HG03139 (cell line): ENCODE data around the gene OPTC.
"Not testable (repeated sequence)": the region's sequence is repeated elsewhere in the genome, so short reads cannot be mapped to it uniquely, and the experiment has no call there.

Experiments used
- ATAC-seq: cut with Tn5 transposase; IDR thresholded peaks from one replicate; pipeline ENCODE4 v1.9.1; 2021; ENCODE audit not compliant: unreplicated experiment

Gene OPTC, protein sequence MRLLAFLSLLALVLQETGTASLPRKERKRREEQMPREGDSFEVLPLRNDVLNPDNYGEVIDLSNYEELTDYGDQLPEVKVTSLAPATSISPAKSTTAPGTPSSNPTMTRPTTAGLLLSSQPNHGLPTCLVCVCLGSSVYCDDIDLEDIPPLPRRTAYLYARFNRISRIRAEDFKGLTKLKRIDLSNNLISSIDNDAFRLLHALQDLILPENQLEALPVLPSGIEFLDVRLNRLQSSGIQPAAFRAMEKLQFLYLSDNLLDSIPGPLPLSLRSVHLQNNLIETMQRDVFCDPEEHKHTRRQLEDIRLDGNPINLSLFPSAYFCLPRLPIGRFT

DNA sequence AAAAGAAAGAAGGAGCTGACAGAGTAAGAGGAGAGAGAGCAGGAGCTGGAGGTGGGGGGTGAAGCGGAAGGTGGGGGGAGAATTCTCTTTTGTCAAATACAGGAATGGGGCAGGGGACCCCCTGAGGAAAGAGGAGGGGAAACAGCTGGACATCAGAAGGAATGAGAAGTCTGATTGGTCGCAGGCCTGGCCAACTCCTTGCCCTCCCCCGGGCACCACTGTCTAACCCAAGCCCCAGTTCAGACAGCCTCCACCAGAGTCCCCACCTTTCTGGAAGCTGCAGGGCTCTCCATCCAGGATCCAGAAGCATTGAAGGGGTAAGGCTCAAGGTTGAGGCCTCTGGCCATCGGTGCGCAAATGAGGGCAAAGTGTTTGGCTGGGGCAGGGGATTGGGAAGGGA is at the start of gene OPTC:
OPTC (plus strand) TSS at position 253 of the 400 bp plus-strand sequence. CDS start 1,853 bp downstream, outside the sequence.
- ATAC-seq, result no peak

GRCh38 chr1:203444171-203444576 is 49.8 kb upstream of the OPTC start:
- no peak for ATAC-seq

DNA sequence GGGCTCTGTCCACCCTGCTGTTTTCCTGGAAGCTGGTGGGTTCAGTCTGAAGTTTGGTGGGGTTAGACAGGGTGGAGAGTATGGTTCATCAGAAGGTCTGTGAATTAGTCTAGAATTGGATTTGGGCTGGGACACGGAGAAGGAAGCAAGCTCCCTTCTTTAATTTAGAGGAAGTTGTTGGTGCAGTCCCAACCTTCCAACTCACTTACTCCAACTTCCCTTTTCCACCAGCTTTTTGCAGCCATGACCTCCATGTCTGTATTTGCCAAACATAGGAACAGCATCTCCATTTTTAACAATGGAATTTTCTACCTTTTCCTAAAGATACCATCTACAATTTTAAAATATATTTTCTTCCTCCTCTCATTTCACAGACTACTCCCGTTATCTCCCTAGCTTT is 46.8 kb upstream of the OPTC start:
- no peak for ATAC-seq

DNA sequence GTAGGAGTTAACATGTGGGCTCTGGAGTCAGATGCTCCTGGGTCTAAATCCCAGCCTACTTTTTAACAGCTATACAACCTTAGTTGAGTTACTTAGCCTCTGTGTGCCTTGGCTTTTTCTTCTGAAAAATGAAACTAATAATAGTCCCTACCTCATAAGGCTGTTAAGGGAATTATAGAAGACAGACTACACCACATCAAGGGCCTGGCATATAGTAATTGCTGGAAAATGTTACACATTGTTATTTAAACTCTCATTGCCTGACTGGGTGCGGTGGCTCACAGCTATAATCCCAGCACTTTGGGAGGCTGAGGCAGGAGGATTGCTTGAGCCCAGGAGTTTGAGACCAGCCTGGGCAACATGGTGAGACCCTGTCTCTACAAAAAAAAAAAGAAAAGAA is 46.4 kb upstream of the OPTC start:
- not testable (repeated sequence) for ATAC-seq

GRCh38 chr1:203448521-203449061 is 45.4 kb upstream of the OPTC start:
- ATAC-seq, result no peak

GRCh38 chr1:203450001-203450400 is 44.0 kb upstream of the OPTC start:
- ATAC-seq, result no peak

DNA sequence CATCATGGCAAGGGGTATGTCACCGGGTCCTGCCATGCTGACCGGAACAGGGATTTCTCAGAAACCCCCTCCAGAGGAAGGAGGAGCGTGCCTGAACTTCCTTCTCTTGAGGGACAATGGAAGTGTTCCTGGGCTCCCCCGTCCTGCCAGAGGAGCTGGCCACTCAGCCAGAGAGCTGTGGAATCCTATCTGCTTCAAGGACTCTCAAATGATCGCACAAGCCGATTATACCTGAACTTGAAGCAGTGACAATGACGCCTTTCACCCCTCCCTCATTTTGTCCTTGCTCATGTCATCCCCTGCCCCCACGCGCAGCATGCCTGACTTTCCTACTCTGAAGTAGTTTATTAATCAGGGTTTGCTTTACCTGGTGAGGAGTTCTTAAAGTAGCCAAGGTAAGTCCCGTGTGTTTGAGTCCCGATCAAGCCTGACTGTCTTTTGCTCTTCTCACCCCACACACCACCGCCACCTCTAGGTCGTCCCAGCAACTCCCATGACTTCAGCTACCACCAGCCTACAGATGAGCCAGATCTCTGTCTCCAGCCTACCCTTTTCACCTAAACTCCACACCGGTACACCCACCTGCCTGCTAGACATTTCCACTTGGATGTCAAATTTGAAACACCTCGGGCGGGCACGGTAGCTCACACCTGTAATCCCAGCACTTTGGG is 43.3 kb upstream of the OPTC start:
- no peak for ATAC-seq

DNA sequence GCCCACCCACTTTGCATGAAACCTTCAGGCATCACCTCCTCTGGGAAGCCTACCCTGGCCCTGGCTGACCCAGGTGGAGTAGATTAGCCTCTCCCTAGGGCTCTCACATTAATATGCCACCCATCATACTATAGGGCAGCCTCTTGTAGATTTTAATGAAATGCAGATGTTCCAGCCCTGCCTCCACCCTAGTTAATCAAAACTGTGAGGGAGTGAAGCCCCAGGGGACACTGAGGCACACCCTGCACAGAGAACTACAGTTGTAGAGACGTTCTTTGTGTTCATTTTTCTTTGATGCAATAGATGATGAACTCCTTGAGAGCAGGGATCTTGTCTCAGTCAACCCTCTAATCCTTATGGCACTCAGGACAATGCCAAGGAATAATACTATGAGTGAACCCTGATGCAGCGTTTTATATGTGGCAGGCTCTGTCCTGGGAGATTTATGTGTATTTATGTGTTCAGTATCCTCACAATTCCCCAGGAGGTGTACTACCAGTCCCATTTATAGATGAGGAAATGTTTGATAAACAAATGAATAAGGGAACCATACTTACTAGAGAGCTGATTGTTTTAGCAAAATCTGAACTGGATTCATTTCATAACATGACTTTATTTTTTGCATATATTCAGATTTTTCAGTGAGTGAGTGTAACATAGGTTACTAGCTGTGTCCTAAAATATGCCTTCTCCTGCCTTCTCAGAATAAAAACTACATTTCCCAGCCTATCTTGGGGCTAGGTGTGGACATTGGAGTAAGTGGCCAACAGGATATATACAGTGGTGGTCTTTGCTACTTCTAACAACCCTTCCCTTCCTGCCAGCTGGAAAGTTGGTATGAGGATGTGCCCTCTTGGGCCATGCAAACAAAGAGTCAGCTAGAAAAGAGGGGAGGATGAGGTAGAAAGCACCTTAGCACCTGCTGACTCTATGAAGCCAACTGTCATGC is 41.8 kb upstream of the OPTC start:
- ATAC-seq, result no peak

GRCh38 chr1:203453016-203453415 is 40.9 kb upstream of the OPTC start:
- ATAC-seq, result no peak

DNA sequence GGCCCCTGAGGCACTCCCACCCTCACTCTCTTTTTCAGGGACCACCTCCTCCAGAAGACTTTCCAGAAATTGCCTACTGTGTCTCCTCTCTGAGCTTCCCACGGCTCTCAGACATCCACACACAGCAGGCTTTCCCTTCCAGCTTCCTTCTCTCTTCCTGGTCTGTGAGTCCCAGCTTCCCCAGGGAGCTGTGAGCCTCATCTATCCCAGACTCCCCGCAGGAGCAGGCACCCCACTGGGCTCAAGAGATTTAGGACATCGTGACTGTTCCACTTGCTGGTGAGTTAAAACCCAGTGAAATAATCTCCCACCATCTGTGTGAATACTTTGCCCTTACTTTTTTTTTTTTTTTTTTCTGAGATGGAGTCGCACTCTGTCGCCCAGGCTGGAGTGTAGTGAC is 40.3 kb upstream of the OPTC start:
- no peak for ATAC-seq

GRCh38 chr1:203454986-203455471 is 38.9 kb upstream of the OPTC start:
- ATAC-seq, result no peak

GRCh38 chr1:203455706-203456105 is 38.2 kb upstream of the OPTC start:
- ATAC-seq, result no peak

GRCh38 chr1:203456577-203456976 is 37.4 kb upstream of the OPTC start:
- ATAC-seq, result no peak

- ATAC-seq, result no peak
Observed at GRCh38 chr1:203458078-203458477, 35.9 kb upstream of the OPTC start.

DNA sequence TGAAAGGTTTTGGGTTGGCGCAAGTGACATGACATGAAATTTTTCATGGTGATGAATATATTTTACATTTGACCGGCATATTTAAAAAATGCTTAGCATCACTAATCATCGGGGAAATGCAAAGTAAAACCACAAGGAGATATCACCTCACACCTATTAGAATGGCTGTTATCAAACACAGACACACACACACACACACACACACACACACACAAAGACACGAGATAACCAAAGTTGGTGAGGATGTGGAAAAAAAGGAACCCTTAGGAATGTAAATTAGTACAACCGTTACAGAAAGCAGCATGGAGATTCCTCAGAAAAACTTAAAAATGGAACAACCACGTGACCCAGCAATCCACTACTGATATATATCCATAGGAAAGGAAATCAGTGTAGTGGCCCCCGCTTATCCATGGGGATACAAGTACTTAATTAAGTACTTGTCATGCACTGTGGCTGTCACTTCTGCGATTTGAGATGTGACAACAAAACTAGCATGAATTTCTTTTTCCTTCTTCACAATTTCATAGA is 34.2 kb upstream of the OPTC start:
- no peak for ATAC-seq

GRCh38 chr1:203461717-203462116 is 32.2 kb upstream of the OPTC start:
- ATAC-seq, result no peak

- no peak for ATAC-seq
Observed at GRCh38 chr1:203462143-203462542, 31.8 kb upstream of the OPTC start.

- no peak for ATAC-seq
Observed at GRCh38 chr1:203462878-203463277, 31.1 kb upstream of the OPTC start.

- no peak for ATAC-seq
Observed at GRCh38 chr1:203463469-203464062, 30.4 kb upstream of the OPTC start.

- no peak for ATAC-seq
Observed at GRCh38 chr1:203464226-203464625, 29.7 kb upstream of the OPTC start.
